ELR (cell line): ENCODE measurements around the gene EIF4G3.
A peak's percentile ranks its signal among the peaks of the same experiment; 100 is the strongest.
"Not testable (repeated sequence)": the region's sequence is repeated elsewhere in the genome, so short reads cannot be mapped to it uniquely, and the experiment has no call there.

Experiments
- DNase-seq: peaks from one replicate; pipeline ENCODE4 v3.0.0-alpha.2; 2015; ENCODE audit warnings: low read depth

Gene EIF4G3

GRCh38 chr1:21106238-21106637 lies 70.5 kb downstream of the EIF4G3 start:
- DNase-seq, result no peak

GRCh38 chr1:21105807-21106206 lies 70.9 kb downstream of the EIF4G3 start:
- DNase-seq, result no peak

GRCh38 chr1:21104683-21105082 lies 72.0 kb downstream of the EIF4G3 start:
- DNase-seq, result no peak

- no peak for DNase-seq
These were observed 76.2 kb downstream of the EIF4G3 start for GRCh38 chr1:21100481-21100921.

GRCh38 chr1:21099869-21100131 lies 76.9 kb downstream of the EIF4G3 start:
- DNase-seq, result no peak

GRCh38 chr1:21099034-21099868 lies 77.4 kb downstream of the EIF4G3 start:
- DNase-seq, result peak; percentile 75

- no peak for DNase-seq
These were observed 78.3 kb downstream of the EIF4G3 start for GRCh38 chr1:21098186-21098915.

GRCh38 chr1:21097729-21098128 lies 79.0 kb downstream of the EIF4G3 start:
- no peak for DNase-seq

GRCh38 chr1:21095976-21096375 lies 80.7 kb downstream of the EIF4G3 start:
- DNase-seq, result no peak

GRCh38 chr1:21094282-21094681 lies 82.4 kb downstream of the EIF4G3 start:
- not testable (repeated sequence) for DNase-seq

GRCh38 chr1:21093271-21093958 lies 83.3 kb downstream of the EIF4G3 start:
- not testable (repeated sequence) for DNase-seq

- not testable (repeated sequence) for DNase-seq
These were observed 84.2 kb downstream of the EIF4G3 start for GRCh38 chr1:21092545-21092944.

- peak; percentile 91 for DNase-seq
These were observed 85.5 kb downstream of the EIF4G3 start for GRCh38 chr1:21091053-21091690.

GRCh38 chr1:21090463-21090862 lies 86.2 kb downstream of the EIF4G3 start:
- DNase-seq, result no peak

GRCh38 chr1:21089731-21090130 lies 87.0 kb downstream of the EIF4G3 start:
- no peak for DNase-seq

- DNase-seq, result no peak
These were observed 87.4 kb downstream of the EIF4G3 start for GRCh38 chr1:21089299-21089698.

- no peak for DNase-seq
These were observed 92.4 kb downstream of the EIF4G3 start for GRCh38 chr1:21084111-21084810.

- no peak for DNase-seq
These were observed 94.6 kb downstream of the EIF4G3 start for GRCh38 chr1:21082073-21082472.

GRCh38 chr1:21077085-21077484 lies 99.6 kb downstream of the EIF4G3 start:
- peak; percentile 81 for DNase-seq

- peak; percentile 52 for DNase-seq
These were observed 104.0 kb downstream of the EIF4G3 start for GRCh38 chr1:21072721-21073120.

GRCh38 chr1:21069549-21069948 lies 107.1 kb downstream of the EIF4G3 start:
- peak; percentile 70 for DNase-seq

GRCh38 chr1:21068937-21069336 lies 107.8 kb downstream of the EIF4G3 start:
- no peak for DNase-seq
